NCI-H2196 (cell line): ENCODE data around the gene MYZAP.
A peak's percentile ranks its signal among the peaks of the same experiment; 100 is the strongest.

Source experiments
- DNase-seq: peaks from one replicate; lab custom pipeline; 2025; ENCODE audit not compliant: unreplicated experiment; lab: John Stamatoyannopoulos, UW

Gene MYZAP

GRCh38 chr15:57618325-57618724 is 26.6 kb downstream of the MYZAP start:
- DNase-seq, result no peak

- no peak for DNase-seq
Measured at GRCh38 chr15:57619746-57620145, 28.0 kb downstream of the MYZAP start.

- no peak for DNase-seq
Measured at GRCh38 chr15:57624730-57625129, 33.0 kb downstream of the MYZAP start.

GRCh38 chr15:57625703-57626448 is 34.2 kb downstream of the MYZAP start:
- no peak for DNase-seq

- DNase-seq, result no peak
Measured at GRCh38 chr15:57626713-57627440, 35.2 kb downstream of the MYZAP start.

- DNase-seq, result no peak
Measured at GRCh38 chr15:57631386-57632110, 39.8 kb downstream of the MYZAP start.

- no peak for DNase-seq
Measured at GRCh38 chr15:57634290-57634689, 42.6 kb downstream of the MYZAP start.

- no peak for DNase-seq
Measured at GRCh38 chr15:57635300-57635909, 43.7 kb downstream of the MYZAP start.

- no peak for DNase-seq
Measured at GRCh38 chr15:57637846-57638245, 46.1 kb downstream of the MYZAP start.

- no peak for DNase-seq
Measured at GRCh38 chr15:57639306-57639705, 47.6 kb downstream of the MYZAP start.

GRCh38 chr15:57640930-57641682 is 49.4 kb downstream of the MYZAP start:
- DNase-seq, result peak; percentile 20

- no peak for DNase-seq
Measured at GRCh38 chr15:57643826-57644225, 52.1 kb downstream of the MYZAP start.

- no peak for DNase-seq
Measured at GRCh38 chr15:57646087-57646486, 54.4 kb downstream of the MYZAP start.

GRCh38 chr15:57647071-57647790 is 55.5 kb downstream of the MYZAP start:
- DNase-seq, result no peak

GRCh38 chr15:57647791-57648130 is 56.1 kb downstream of the MYZAP start:
- DNase-seq, result no peak

- DNase-seq, result no peak
Measured at GRCh38 chr15:57649138-57649537, 57.4 kb downstream of the MYZAP start.

- no peak for DNase-seq
Measured at GRCh38 chr15:57651445-57651844, 59.7 kb downstream of the MYZAP start.

GRCh38 chr15:57652481-57652880 is 60.8 kb downstream of the MYZAP start:
- DNase-seq, result no peak

GRCh38 chr15:57654153-57654852 is 62.6 kb downstream of the MYZAP start:
- no peak for DNase-seq

GRCh38 chr15:57655053-57655452 is 63.3 kb downstream of the MYZAP start:
- DNase-seq, result no peak
